Body of pancreas (tissue), 4 donors: ENCODE results near the gene ACTR5. TPM values are rescaled to one million over a fixed set of nuclear protein-coding genes. Genes with fewer than 3 reads are reported as not detected.

Source experiments
- ATAC-seq: fragments of 150-250 bp; one replicate; pipeline ENCODE4 v1.9.1; 2016
- DNase-seq, 4 donors: peaks; one replicate each; pipeline ENCODE4 v3.0.0-alpha.2; 2019
- H3K27ac ChIP-seq, 4 donors: fragments of 200-600 bp; sonication (generic); 1 replicate in 3 of 4; 2 replicates in 1 of 4; pipeline versions ENCODE4 v1.5.1 to v1.6.1; 2016 to 2019; ENCODE audit warnings: mild to moderate bottlenecking in 1 of 4, mixed read lengths in 1 of 4, moderate library complexity in 1 of 4
- H3K27me3 ChIP-seq, 2 donors: fragments of 200-600 bp; sonication (generic); one replicate each; pipeline ENCODE4 v1.6.0; 2016; ENCODE audit warnings: mild to moderate bottlenecking in 1 of 2
- H3K36me3 ChIP-seq, 2 donors: fragments of 200-600 bp; sonication (generic); replicated peaks in 1 of 2; 2 replicates each; pipeline ENCODE4 v1.5.1; 2016; ENCODE audit warnings: low read depth in 2 of 2; ENCODE audit not compliant: insufficient read depth in 1 of 2
- H3K4me1 ChIP-seq: fragments of 200-600 bp; sonication (generic); one replicate; pipeline ENCODE4 v1.6.0; 2016
- H3K4me3 ChIP-seq, 2 donors: fragments of 200-600 bp; sonication (generic); 1 replicate in 1 of 2; 2 replicates in 1 of 2; pipeline ENCODE4 v1.5.1; 2016 to 2019
- H3K9me3 ChIP-seq, 3 donors: fragments of 200-600 bp; sonication (generic); 1 replicate in 2 of 3; 2 replicates in 1 of 3; pipeline ENCODE4 v1.5.1; 2016
- CTCF ChIP-seq, 7 experiments: fragments of 450-650 bp in 4 of 7; fragments of 200-600 bp in 3 of 7; sonication (generic) in 3 of 7; IDR thresholded peaks; one replicate each; pipeline ENCODE4 v1.5.1; 2016 to 2019; ENCODE audit warnings: antibody characterized with exemption in 7 of 7
- POLR2A ChIP-seq, 3 donors: fragments of 450-650 bp; IDR thresholded peaks; one replicate each; pipeline ENCODE4 v1.6.1; 2016; ENCODE audit warnings: antibody characterized with exemption in 3 of 3, mild to moderate bottlenecking in 2 of 3
- WGBS, 2 donors: methylation state at CpG; one replicate each; pipeline ENCODE4 v1.1.5; 2017; 5-methylcytosine and 5-hydroxymethylcytosine counted together
- intact Hi-C: fragments of 100-400 bp; cut with DNase I; formaldehyde crosslinking; loops from one replicate; pipeline ENCODE4 v1.15.1; 2023
- total RNA-seq, 2 donors: library from RNA; depleted of rRNA; stranded (reverse); fragments of >200 nt; gene quantifications; one replicate each; pipeline ENCODE4 v1.1.0, GENCODE V29; 2016

The ACTR5 gene
- total RNA-seq, 2 donors from 2014 or later = 4.9 to 7.9 TPM

GRCh38 chr20:38766071-38766470, 17.8 kb downstream of the ACTR5 start:
- DNase-seq (no peak), ATAC-seq (no peak)
- Histone ChIP-seq H3K36me3 (peaks cover 2 to 3% of the 10 kb centered on the region in 2 donors), H3K27ac (no peak overlapping the region), H3K27me3 (no peaks in the 10 kb centered on the region), H3K9me3 (no peaks in the 10 kb centered on the region), H3K4me1 (peaks cover 26% of the 10 kb centered on the region), H3K4me3 (no peak overlapping the region)
- TF ChIP-seq CTCF (IDR thresholded peaks at IDR 0.05) (no peak), POLR2A (IDR thresholded peaks at IDR 0.05) (no peak)
- intact Hi-C loops = no loop called here
- 44 to 47% methylated on average over 4 of the region's 4 CpGs for WGBS, 2 donors

GRCh38 chr20:38769376-38770295, 21.4 kb downstream of the ACTR5 start:
- DNase-seq (no peak), ATAC-seq (no peak)
- intact Hi-C loops = no loop called here
- no peaks in the 10 kb centered on the region for H3K27me3 ChIP-seq
- TF ChIP-seq CTCF (IDR thresholded peaks at IDR 0.05) = no peak
- TF ChIP-seq POLR2A (IDR thresholded peaks at IDR 0.05) = no peak
- H3K4me1 ChIP-seq = peaks cover 22% of the 10 kb centered on the region
- 88 to 90% methylated on average over 13 of the region's 13 CpGs for WGBS, 2 donors
- no peak overlapping the region for H3K4me3 ChIP-seq
- peaks cover 7 to 9% of the 10 kb centered on the region in 2 donors for H3K36me3 ChIP-seq
- no peak overlapping the region for H3K27ac ChIP-seq
- no peaks in the 10 kb centered on the region for H3K9me3 ChIP-seq

GRCh38 chr20:38770546-38770945, 22.3 kb downstream of the ACTR5 start:
- Histone ChIP-seq H3K9me3 (no peaks in the 10 kb centered on the region), H3K27me3 (no peaks in the 10 kb centered on the region), H3K27ac (no peak overlapping the region), H3K36me3 (peaks cover 7 to 9% of the 10 kb centered on the region in 2 donors), H3K4me3 (no peak overlapping the region), H3K4me1 (peaks cover 13% of the 10 kb centered on the region)
- 83 to 96% methylated on average over 2 to 3 of the region's 3 CpGs for WGBS, 2 donors
- no peak for ATAC-seq
- no peak for TF ChIP-seq CTCF (IDR thresholded peaks at IDR 0.05)
- TF ChIP-seq POLR2A (IDR thresholded peaks at IDR 0.05) = no peak
- no peak for DNase-seq
- intact Hi-C loops = no loop called here

GRCh38 chr20:38770970-38771369, 22.7 kb downstream of the ACTR5 start:
- ATAC-seq (no peak), DNase-seq (no peak)
- intact Hi-C loops = no loop called here
- H3K4me3 ChIP-seq = no peak overlapping the region
- WGBS, 2 donors = 87% methylated on average over 5 to 7 of the region's 7 CpGs
- H3K27me3 ChIP-seq = no peaks in the 10 kb centered on the region
- no peak for TF ChIP-seq POLR2A (IDR thresholded peaks at IDR 0.05)
- TF ChIP-seq CTCF (IDR thresholded peaks at IDR 0.05) = no peak
- no peak overlapping the region for H3K27ac ChIP-seq
- peaks cover 7 to 9% of the 10 kb centered on the region in 2 donors for H3K36me3 ChIP-seq
- H3K4me1 ChIP-seq = peaks cover 8% of the 10 kb centered on the region
- no peaks in the 10 kb centered on the region for H3K9me3 ChIP-seq
